AG09309 (cell line): Measurements from ENCODE around the gene EIF2B2.

Source experiments
- DNase-seq: peaks from one replicate; pipeline ENCODE4 v3.0.0-alpha.2; 2010; ENCODE audit warnings: low read depth
- H3K4me3 ChIP-seq: 2 replicates; pipeline ENCODE4 v1.5.1; 2011; ENCODE audit warnings: mild to moderate bottlenecking, low read depth, low read length, moderate library complexity; ENCODE audit not compliant: control insufficient read depth
- CTCF ChIP-seq: IDR thresholded peaks from 2 replicates; pipeline ENCODE4 v1.5.1; 2011; ENCODE audit warnings: mild to moderate bottlenecking, low read depth, low read length, inconsistent platforms; ENCODE audit not compliant: insufficient read depth, control insufficient read depth; ENCODE audit errors: missing control alignments

Gene EIF2B2

GRCh38 chr14:74978416-74978947 lies 24.2 kb upstream of the EIF2B2 start:
- TF ChIP-seq CTCF, result no peak
- H3K4me3 ChIP-seq, result no peak overlapping the region
- DNase-seq, result no peak

- no peak for DNase-seq
- TF ChIP-seq CTCF, result no peak
- no peak overlapping the region for H3K4me3 ChIP-seq
Observed at GRCh38 chr14:74979029-74979428, 23.7 kb upstream of the EIF2B2 start.

GRCh38 chr14:74979442-74980397 lies 23.0 kb upstream of the EIF2B2 start:
- TF ChIP-seq CTCF, result peak; percentile 13
- DNase-seq, result no peak

GRCh38 chr14:74980398-74980730 lies 22.4 kb upstream of the EIF2B2 start:
- H3K4me3 ChIP-seq, result no peak overlapping the region
- TF ChIP-seq CTCF, result no peak
- DNase-seq, result no peak

More at GRCh38 chr14:74979442-74980397, 23.0 kb upstream of the EIF2B2 start:
- H3K4me3 ChIP-seq, result no peak overlapping the region

GRCh38 chr14:74980731-74981461 lies 21.8 kb upstream of the EIF2B2 start:
- no peak for TF ChIP-seq CTCF
- no peak for DNase-seq

GRCh38 chr14:74981462-74981782 lies 21.3 kb upstream of the EIF2B2 start:
- H3K4me3 ChIP-seq, result no peak overlapping the region
- TF ChIP-seq CTCF, result no peak
- no peak for DNase-seq

More at GRCh38 chr14:74980731-74981461, 21.8 kb upstream of the EIF2B2 start:
- no peak overlapping the region for H3K4me3 ChIP-seq
